Stimulated activated CD8-positive, alpha-beta memory T cell treated with anti-CD3 and anti-CD28 coated beads, Interleukin-4, amount 100 ng/mL, for 1 hour (primary cell): ENCODE results near the gene DYNC1LI2.
A peak's percentile ranks its signal among the peaks of the same experiment; 100 is the strongest.
"Not testable (repeated sequence)": the region's sequence is repeated elsewhere in the genome, so short reads cannot be mapped to it uniquely, and the experiment has no call there.

Source experiments
- DNase-seq, 2 donors: peaks; one replicate each; pipeline ENCODE4 v3.0.0-alpha.2; 2020; ENCODE audit warnings: low read depth in 2 of 2, low spot score in 1 of 2

The DYNC1LI2 gene

DNA sequence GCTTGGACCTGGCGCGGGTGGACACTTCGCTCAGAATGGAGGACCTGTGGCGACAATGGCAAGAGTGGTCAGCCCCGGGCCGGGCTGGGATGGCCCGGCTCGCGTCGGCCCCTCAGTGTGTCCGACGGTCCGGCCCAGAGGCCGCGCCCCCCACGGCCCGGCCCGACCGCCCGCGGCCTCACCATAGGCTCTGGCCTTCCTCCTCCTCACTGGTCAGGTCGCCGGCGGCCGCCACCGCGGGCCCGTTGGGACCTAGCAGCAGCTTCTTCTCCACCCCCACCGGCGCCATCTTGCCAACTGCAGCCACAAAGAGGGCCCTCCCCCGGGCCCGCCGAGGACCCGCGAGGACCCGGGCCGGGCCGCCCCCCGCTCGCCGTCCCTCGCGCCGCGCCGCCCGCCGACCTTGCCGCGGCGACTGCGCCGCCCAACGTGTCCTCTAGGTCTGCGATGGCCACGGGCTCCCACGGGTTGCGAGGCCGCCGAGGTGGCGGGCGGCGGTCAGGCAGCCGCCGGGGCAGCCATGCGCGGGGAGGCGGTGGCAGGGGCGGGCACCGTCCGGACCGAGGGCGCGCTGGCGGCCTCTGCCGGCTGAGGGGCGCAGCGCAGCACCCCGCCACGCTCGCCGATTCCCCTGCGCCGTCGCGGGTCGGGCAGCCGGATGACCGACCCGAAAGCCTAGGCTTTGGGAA is at the start of gene DYNC1LI2:
Gene DYNC1LI2 (minus strand): TSS at position 307 of the 689 bp plus-strand sequence. CDS start 18 bp downstream, at position 289.
- peak; percentile 42 to 57 for DNase-seq

DNA sequence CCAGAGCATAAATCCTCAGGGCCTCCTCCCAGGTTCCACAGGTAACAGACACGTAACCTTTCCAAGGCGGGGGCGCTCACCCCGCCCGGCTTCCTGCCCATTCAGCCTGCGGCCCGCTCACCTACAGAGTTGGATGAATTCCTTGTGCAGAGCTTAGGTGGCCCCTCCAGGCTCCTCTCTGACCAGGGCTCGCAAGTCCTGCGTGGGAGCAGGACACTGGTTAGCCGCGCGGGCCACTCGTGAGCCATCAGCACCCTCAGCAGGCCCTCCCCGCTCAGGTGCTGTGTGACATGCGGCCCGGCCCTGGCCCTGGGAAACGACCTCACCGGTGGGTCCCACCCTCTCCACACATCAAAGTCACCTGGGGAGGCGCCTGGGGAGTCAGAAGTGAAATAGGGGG is 49.4 kb upstream of the DYNC1LI2 start:
- DNase-seq = no peak

DNA sequence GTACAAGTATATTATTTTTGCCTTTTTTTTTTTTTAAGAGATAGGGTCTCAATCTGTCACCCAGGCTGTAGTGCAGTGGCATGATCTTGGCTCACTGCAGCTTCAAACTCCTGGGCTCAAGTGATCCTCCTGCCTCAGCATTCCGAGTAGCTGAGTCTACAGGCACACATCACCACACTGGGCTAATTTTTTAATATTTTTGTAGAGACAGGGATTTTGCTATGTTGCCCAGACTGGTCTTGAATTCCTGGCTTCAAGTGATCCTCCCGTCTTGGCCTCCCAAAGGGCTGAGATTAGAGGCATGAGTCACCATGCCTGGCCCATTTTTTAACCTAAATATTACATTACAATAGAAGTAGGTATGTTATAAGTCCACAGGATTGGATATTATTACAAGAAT is 46.8 kb upstream of the DYNC1LI2 start:
- DNase-seq = no peak

DNA sequence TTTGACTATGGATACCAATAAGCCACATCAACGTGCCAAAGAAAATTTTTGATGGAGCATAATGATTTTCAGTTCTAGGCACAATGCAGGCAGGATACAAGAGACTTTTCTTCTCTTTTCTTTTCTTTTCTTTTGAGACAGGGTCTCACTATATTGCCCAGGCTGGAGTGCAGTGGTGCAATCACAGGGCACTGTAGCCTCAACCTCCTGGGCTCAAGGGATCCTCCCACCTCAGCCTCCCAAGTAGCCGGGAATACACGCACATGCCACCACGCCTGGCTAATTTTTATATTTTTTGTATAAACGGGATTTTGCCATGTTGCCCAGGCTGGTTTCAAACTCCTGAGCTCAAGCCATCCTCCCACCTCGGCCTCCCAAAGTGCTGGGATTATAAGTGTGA is 42.6 kb upstream of the DYNC1LI2 start:
- DNase-seq = not testable (repeated sequence)

DNA sequence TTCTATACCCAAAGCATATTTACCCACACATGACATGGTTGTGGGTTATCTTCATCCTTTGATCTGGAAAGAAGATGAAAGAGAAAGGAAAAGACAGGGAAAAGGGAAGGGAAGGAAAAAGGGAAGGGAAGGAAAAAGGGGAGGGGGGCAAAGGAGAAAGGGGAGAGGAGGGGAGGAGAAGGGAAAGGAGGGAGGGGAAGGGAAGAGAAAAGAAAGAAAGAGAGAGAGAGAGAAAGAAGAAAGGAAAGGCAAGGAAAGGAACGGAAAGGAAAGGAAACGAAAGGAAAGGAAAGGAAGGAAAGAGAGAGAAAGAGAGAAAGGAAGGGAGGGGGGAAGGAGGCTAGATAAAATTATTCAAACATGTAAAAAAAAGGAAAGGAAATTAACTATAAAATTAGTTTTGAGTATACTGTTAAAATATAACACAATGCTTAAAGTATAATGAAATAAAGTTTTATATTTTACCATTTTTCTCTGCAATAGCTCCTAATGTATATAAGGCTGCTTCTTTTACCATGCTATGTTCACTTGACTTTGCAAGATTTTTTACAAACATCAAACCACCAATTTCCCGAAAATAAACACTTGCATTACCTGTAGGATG is 38.8 kb upstream of the DYNC1LI2 start:
- no peak for DNase-seq

DNA sequence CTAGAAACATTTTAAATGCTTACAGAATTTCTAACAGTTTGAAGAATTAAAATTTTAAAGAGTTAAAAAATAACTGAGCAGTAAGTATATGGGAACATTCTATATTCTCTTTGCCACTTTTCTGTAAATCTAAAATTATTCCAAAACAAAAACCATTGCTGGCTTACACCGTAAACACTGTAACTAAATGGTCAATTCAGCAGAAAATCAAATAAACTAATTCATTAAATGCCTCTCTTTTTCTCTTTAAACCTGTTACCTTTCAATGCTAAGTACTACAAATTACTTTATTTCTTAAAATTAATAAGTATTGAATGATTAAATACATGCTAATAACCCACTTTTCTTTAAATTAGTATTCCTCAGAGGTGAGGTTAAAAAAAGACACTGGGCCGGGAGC is 36.0 kb upstream of the DYNC1LI2 start:
- no peak for DNase-seq

DNA sequence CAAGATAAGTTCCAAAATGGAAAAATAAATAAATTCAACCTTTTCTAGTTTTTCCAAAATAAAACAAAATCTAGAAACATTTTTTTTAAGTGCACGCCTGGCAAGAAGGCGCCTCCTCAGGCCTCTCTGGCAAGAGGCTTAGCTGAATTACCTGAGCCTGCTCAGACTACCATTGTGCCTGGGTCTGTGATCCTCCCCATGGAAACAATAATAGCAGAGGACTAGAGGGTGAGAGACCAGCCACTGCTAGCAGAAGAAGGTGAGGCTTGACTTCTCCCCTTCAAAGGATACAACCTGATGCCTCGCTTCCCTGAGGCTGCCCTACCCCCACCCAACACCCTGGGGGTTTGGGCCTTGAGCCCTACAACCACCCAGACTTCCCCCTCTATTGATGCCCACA is 35.1 kb upstream of the DYNC1LI2 start:
- DNase-seq = no peak

DNA sequence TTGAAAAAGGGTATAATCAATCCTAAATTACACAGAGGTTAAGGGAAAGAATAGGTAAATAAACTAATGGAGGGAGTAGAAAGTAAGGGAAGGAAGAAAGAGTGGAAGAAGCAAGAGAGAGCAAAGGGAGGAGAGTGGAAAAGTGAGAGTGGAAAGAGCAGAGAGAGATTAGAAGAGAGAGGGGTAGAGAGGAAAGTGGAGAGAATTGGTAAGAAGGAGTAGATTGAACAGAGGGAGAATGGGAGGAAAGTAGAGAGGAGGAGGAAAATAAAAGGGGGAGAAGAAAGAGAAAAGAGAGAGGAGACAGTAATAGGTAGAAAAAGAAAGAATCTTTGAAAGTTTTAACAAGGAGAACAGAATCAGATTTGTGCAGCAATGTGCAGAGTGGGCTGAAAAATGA is 25.0 kb upstream of the DYNC1LI2 start:
- DNase-seq = no peak

DNA sequence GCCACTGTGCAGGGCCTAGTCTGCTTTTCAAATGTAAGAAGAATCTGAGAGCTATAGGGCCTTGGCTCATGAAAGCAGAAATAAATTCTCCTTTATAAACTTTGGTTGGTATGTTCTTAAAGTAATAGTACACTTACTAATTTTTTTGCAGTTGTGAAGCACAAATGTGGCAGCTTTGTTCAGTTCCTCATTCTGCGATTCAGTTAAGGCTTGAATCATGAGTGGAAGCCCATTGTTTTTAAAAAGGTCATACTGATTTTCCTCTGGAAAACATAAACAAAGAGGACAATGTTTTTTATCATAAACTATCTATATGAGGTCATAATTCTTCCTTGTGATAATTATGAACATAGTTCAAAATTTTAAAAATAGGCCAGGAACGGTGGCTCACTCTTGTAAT is 23.6 kb upstream of the DYNC1LI2 start:
- DNase-seq = no peak

DNA sequence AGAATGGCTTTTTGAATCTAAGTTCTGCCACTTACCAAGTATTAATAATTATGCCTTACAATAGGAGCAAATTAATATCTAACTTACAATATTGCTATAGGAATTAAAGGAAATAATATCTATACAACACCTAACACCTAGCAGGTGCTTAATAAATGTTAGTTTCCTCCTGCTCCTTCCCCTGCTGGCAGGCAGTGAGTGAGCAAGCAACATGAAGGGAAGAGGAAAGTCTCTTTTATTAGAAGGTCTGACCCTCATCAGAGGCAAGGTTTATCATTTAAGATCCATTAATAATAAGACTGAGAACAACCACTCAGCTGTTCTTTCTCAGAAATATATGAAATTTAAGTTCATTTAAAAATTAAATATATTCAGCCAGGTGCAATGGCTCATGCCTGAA is 6.7 kb upstream of the DYNC1LI2 start:
- DNase-seq = no peak

DNA sequence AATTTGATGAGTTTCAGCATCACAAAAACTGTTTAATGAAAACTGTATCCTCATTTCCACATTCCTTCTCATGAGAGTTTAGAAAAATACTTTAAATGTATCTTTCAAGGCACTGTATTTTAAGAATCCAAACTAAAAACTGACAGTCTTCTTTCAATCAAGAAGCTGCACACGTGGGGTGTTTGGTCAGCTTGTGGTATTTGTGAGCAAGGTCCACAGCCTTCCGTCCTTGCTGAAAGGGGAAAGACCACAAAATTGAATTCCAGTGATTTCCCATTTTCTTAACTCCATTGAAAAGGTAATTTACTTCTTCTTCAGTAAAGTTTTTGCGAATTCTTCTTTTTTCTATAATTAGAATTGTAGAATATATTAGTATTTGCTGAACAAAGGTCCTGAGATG is 3.4 kb upstream of the DYNC1LI2 start:
- no peak for DNase-seq

DNA sequence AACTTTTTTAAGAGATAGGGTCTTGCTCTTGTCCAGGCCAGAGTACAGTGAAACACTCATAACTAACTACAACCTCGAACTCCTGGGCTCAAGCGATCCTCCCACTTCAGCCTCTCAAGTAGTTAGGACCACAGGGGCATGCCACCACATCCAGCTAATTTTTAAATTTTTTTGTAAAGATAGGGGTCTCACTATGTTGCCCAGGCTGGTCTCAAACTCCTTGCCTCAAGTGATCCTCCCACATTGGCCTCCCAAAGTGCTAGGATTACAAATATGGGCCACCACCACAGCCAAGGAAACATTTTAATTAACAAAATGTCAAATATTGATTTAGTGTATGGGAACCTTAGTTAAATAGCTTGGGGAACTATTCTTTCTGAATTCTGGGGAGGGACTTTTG is 2.8 kb upstream of the DYNC1LI2 start:
- no peak for DNase-seq

DNA sequence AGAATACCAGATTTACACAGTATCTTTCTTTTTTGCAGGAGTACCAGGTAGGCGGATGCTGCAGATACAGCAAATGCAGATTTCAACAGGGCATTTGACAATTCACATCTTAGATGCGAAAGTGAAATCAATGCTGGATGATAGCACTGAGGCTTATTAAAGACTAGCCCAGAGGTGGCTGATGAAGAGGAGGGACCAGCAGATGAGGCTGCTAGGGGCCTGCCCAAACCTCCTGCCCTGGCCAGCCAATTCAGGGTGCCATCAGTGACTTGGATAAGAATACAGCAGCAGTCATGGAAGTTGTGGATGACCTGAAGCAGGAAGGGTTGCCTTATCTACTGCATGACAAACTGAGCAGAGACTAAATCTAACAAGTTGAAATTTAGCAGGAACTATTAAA is 1.5 kb upstream of the DYNC1LI2 start:
- no peak for DNase-seq

DNA sequence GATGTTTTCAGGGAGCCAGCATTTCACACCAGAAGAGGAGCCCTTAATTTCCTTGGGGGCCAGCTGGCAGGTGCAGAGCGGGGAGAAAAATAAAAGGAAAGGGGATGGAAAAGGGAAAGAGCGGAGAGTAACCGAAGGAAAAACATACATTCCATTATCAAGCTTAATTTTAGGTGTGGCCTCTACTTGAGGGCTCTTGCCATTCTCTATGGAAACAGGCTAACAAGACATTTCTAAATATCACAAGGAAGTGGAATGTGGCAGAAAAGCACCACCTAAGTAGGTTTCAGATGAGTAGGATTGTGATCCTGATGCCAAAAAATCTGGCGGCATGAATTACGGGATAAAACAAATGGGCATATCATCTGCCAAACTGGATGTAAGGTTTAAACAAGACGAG is 970 bp upstream of the DYNC1LI2 start:
- DNase-seq = no peak

DNA sequence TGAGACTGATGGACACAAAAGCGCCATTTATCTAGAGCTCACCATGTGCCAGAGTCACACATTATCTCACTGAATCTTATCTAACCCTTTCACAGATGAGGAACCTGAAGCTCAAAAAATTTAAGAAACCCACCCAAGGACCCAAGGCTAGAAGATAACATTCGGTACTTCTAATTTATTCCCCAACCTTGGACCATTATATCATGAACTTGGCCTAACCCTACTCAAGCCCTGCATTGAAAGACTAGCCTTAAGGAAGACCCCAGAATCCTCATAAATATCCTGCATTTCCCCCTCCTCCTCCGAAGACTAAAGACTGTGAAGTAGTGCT is 548 bp upstream of the DYNC1LI2 start:
- no peak for DNase-seq

DNA sequence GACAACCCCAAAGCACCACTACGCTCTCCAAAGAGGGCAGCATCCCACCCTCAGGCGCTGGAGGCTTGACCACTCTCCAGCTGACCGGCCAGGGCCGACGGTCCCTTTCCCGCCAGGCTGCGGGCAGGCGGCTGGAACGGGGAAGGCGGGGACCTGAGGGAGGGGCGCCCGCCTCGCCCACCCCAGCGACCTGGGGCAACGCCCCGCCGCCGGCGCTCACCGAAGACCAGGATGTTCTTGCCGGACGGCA is 431 bp downstream of the DYNC1LI2 start:
- no peak for DNase-seq

DNA sequence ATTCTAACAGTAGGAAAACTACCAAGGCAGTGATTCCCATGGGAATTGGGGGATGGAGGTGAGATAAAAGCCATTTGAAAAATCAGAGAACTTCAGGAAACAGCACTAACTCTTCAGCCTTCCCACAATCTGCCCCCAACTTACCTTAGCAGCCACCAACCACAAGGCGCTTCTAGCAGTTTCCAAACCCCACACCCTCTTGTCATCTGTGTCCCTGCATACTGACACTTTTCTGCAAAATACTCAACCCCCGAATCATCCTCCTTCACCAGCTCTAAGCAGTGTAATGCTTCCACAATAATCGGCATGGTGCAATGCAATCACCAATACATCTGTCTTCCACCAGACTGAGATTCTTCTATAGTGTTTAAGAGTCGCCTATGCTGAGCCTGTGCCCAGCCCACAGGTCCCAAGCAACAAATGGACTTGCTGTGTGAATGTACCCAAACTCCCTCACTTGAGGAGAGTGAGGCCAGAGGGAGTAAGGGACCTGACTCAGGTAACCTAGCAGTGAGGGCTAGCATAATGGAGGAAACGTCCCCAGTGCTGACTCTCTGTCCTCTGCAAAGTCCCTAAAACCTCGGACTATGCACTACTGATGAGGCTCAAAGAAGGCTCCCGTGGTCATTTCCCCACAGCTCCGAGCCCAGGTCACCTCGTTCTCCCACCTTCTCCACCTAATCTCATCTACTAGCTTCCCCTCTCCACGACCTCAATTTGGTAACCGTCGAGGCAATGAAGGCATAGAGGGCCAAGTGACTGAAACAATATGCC is 943 bp downstream of the DYNC1LI2 start:
- DNase-seq = no peak

DNA sequence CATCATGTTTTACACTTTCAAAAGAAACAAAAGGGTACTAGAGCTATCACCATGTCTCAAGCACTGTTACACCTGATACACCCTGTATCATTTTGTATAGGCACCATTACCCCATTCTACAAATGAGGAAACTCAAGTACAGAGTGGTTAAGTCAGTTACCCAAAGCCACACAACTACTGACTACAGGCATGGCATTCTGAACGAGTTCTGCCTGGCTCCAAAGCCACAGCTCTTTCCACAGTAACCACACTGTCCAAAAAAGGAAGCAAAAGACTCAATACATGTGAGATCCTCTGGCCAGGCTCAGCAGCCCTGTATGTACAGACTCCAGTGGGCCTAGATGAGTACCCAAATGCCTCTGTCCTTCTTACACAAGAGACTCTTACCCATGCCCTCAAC is 4.7 kb downstream of the DYNC1LI2 start:
- DNase-seq = no peak

DNA sequence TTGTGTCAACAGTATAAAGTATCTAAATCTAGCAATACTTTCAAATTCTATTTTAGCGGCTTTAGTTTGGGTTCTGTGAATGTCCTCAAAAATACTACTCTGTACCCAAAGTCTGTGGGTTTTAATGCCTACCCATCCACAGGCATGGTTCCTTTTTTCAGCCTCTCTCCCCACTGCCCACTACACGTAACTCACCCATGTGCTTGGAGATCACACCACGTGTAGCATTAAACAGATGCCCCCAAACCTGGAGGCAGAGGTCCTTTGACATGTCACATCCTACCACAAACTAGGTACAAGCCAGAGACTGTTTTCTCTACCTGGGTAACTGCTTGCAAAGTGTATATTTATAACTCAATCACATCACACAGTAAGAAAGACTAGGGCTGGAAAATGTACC is 5.4 kb downstream of the DYNC1LI2 start:
- DNase-seq = no peak

DNA sequence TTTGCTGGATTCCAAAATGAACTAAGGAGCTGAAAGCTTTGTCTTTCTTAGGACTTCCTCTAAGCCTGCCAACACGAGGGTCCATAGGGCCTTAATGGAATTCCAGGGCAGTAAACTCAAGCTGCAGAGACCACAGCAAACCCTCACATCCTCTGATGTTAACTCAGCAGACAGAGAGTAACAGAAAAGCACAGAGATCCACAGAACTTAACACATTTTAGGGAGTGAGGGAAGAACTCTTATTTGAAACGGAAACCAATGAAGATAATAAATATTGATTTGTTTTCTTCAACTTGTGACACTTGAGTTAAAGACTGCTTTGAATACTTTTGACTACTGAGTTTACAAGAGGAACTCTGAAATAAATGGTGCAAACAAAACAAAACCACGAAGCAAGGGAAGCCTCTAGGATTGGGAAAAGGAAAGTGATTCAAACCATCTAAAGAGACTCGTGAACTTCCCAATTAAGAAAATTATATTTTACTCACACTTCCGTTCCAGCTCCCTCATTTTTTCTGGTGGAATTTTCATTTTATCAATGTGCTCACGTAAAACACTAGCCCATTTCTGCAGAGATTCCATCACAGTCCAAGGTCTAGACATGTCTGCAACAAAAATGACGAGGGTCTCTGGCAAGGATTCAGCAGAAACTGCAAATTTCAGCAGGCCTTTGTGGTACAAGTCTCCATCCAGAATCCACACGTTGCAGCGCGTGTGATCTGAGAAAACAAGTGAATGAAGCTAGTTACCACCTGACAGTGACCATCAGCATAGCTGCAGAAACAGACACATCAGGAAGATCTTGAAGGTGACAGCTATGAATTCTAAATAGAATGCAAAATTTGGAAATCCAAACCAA is 9.2 kb downstream of the DYNC1LI2 start:
- no peak for DNase-seq

DNA sequence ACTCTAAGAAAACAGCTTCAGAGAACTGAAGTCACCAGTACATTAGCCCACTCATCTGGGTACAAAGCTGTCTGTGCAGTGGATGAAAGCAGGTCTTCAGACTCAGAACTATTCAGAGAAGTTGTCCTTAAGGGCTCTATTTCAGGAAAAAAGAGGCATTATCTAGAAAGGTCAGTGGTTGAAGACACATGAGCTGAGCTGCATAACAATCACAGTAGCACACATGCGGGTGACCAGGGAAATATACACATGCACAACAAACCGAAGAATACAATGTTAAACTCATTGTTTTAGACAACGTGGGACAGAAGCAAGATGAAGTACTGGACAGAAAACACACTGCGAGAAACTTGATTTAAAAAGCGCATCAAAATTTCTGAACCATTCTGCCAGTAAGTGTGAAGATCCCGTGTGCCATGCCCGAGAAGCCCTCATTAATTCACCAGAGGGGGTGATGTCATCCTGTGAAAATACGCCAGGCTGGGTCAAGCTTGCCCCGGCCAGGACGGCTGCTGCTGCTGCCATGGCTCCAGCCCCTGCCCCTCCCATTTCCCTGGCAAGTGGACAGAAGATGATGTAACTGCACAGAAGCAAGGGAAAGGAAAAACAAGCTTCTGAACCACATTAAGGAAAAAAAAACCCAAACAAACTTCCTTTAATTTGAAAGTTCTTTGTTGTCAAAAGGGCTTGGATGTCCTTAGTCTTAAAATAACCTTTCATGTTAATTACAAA is 10.1 kb downstream of the DYNC1LI2 start:
- DNase-seq = no peak
